Brain pericyte (primary cell): ENCODE measurements around the gene NR6A1.

Experiments
- DNase-seq: peaks from one replicate; pipeline ENCODE4 v3.0.0-alpha.2; 2012; ENCODE audit warnings: low read depth, low spot score

The NR6A1 gene

DNA sequence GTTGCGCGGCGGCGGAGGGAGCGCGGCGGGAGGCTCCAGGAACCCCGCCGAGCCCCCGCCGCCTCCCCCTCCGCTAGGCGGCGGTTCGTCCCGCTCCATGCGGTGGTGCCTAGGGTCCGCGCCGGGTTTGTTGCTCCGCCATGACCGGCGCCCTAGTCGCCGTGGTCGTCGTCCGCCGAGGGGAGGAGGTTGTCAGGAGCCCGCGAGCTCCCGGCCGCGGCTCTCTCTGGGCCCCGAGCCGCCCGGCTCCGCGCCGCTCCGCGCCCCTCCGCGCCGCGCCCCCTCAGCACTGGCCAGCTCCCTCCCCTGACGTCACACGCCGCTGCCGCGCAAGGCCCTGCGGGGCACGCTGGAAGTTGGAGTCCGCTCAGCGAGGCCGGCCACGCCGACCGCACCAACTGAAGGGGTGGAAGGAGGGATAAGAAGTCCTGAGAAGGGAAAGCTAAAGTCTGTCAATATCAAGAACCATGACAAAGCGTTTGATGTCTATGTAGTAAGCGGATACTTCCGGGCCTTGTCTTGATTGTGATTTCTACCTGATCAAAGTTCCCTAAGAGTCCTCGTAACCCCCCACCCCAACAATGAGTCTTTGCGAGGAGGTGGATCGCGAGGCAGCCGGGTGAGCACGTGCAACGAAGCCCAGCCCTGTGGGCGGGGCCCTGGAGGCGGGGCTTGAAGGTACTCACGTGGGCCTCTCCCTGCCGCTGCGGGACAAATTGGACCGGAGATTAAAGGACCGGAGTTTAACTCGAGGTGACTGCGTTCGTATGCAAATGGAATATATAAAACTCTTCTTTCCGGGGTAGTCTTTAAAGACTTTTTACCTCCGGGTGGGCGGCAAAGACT, at the start of gene NR6A1:
TSS of gene NR6A1 (minus strand) at position 291 of the 846 bp plus-strand sequence.
- peak; percentile 90 for DNase-seq

DNA sequence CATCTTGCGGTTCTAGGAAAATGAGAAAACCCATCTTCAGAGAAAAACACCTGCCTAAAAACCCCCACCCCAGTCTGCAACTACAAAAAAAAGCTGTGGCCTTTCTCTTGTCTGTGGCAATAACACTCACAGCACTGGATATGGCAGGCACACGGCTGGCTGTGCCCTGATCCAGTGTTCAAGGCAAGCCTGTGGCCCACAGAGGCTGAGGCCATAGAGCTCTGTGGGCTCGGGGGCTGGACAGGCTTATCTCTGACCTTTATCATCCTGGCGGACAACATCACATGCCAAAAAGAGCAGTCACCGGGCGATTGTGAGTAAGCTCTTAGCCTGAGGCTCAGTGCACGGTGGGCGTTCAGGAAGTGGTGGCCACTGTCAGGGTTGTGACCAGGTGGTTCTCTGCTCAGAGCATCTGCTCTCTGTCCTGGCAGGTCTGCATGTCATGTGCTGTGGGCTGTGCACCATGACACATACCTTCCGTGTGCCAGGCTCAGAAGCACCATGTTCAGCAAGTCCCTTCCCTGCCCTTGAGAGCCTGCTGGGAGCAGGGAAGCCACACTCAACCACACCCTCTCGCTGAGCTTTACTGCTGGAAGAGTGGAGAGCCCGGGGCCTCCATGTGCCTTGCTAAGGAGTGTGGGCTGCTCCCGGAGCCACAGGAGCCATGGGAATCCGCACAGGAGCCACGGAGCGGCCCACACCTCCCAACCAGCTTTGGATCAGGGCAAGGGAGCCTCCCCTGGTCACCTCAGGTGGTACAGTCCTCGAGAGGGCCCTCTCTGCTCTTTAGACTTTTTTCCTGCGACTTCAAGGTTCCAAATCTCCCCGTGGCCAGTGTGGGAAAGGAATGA, 47.5 kb upstream of the NR6A1 start:
- DNase-seq = no peak

- no peak for DNase-seq
Observed at GRCh38 chr9:124815601-124816000, 44.5 kb upstream of the NR6A1 start.

- no peak for DNase-seq
Observed at GRCh38 chr9:124814164-124814535, 43.0 kb upstream of the NR6A1 start.

GRCh38 chr9:124813501-124814163, 42.5 kb upstream of the NR6A1 start:
- DNase-seq = no peak

GRCh38 chr9:124813041-124813440, 41.9 kb upstream of the NR6A1 start:
- no peak for DNase-seq

GRCh38 chr9:124812441-124812876, 41.3 kb upstream of the NR6A1 start:
- peak; percentile 96 for DNase-seq

GRCh38 chr9:124810663-124811355, 39.7 kb upstream of the NR6A1 start:
- peak; percentile 61 for DNase-seq

- no peak for DNase-seq
Observed at GRCh38 chr9:124809741-124810500, 38.8 kb upstream of the NR6A1 start.

DNA sequence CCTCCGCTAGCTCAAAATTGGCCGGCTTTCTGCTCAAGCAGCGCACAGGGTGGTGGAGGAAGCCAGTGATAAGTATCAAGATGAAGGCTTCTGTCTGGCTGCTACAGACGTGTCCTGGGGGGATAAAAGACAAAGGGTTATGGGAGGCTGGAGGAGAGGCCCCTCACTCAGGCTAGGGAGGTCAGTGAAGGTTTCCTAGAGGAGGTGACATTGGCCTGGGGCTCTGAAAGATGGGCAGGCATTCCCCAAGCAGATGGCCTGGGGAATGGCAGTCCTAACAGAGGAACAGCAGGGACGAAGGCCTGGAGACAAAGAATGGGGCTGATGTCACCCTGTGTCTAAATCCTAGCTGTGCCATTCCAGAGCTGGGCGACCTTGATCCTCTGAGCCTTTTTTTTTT, 38.1 kb upstream of the NR6A1 start:
- no peak for DNase-seq

DNA sequence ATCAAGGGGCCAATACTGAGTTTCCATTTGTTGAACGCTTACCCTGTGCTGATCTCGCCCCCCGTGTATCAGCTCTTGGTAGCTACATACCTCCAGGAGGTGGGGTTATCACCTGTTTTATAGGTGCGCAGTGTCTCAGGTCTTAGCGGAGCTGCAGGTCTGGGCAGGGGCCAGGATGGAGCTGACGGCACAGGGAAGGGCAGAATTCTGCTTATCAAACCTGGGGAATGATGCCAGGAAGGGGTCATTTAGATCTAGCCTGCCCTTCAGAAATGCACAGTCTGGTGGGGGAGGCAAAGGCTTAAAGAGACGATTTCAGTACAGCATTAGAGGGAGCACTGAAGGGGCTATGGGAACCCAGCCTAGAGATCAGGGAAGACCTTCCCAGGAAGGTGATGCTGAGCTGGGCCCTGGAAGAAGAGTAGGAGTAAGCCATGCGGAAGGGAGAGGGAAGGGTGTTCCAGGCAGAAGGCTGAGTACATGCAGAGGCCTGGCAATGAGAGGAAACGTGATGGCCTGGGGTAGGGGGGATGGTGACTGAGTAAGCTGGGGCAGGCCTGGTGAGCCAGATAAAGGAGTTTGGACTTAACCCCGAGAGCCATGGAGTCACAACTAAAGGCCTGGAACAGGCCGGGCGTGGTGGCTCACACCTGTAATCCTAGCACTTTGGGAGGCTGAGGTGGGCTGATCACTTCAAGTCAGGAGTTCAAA, 37.3 kb upstream of the NR6A1 start:
- DNase-seq = no peak

- DNase-seq = no peak
Observed at GRCh38 chr9:124805186-124805585, 34.1 kb upstream of the NR6A1 start.

DNA sequence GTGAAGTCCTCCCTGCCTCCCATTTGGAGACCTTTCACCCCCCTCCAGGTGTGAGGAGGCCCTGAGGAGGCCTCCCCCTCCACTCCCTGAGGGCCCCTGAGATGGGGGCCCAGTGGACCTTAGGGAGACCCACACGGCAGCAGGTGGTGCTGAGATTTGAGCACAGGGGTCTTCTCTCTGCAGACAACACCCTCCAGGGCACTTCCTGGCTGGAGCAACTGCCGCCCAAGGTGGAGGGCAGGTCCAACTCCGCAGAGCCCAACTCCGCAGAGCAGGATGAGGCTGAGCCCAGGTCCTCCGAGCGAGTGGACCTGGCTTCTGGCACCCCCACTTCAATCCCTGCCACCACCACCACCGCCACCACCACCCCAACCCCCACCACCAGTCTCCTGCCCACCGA, 32.8 kb upstream of the NR6A1 start:
- no peak for DNase-seq

DNA sequence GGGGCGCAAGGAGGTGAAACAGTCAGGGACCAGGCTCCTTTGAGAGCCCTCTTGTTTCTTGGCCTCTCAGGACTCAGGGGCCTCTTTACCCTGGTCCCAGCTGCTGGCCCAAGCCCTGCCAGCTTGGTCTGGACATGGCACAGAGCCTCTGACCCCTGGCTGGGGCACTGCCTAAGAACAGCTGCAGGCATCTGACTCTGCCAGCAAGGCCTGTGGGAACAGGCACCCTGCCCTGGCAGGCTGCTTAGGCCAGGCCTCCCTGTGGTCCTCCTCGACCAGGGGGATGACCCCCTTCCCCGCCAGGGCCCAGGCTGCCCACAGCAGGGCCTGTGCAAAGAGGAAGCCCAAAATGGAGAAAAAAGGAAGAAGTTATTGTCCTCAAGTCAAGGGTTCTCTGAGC, 31.3 kb upstream of the NR6A1 start:
- DNase-seq = no peak

DNA sequence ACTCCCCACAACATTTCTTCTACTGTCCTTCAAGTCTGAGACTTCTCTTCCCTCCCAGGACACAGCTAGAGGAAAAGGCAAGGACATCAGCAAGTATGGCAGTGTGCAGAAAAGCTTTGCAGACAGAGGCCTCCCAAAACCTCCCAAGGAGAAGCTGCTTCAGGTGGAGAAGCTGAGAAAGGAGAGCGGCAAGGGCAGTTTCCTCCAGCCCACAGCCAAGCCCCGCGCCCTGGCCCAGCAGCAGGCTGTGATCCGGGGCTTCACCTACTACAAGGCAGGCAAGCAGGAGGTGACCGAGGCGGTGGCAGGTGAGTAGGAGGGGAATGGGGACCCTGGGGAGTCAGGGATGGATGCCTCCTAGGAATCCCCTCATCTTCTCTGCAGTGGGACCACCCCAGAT, 30.2 kb upstream of the NR6A1 start:
- DNase-seq = no peak

DNA sequence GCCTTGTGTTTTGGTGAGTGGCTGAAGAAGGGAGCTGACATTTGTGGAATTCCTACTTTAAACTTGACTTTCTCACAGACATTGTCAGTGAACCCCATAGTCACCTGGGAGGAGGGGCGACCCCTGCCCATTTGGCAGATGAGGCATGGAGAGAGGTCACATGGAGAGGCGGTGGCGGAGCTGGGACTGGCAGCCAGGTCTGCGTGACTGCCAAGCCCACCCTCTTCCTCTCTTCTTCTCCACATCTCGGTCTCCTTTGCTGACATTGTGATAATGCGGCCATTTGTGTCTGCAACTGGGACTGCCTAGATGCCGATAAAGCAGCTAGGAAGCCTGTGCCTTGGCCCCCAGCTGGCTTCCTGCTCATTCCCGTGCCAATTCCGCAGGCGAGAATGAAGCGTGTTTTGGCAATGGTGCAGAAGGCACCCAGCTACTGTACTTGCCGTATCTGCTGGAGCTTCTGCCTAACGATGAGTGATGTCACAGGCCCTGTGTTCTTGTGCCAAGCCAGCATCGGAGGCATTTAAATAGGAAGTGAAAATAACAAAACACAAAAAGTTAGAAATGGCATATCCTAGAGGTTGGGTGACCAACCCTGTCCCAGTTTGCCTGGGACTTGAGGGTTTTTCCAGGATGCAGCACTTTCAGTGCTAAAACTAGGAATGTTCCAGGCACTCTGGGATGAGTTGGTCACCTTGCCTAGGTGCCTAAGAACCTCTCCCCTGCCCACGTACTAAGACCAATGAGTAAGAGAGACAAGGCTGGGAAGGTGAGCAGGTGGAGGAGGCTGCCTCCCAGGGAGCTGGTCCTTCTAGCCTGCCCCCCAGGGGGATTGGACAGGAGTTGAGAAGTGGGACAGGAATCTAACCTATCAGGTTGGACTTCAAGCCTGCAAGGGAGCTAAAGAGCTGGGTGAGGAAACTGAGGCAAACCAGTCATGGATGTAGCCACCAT, 29.5 kb upstream of the NR6A1 start:
- no peak for DNase-seq

DNA sequence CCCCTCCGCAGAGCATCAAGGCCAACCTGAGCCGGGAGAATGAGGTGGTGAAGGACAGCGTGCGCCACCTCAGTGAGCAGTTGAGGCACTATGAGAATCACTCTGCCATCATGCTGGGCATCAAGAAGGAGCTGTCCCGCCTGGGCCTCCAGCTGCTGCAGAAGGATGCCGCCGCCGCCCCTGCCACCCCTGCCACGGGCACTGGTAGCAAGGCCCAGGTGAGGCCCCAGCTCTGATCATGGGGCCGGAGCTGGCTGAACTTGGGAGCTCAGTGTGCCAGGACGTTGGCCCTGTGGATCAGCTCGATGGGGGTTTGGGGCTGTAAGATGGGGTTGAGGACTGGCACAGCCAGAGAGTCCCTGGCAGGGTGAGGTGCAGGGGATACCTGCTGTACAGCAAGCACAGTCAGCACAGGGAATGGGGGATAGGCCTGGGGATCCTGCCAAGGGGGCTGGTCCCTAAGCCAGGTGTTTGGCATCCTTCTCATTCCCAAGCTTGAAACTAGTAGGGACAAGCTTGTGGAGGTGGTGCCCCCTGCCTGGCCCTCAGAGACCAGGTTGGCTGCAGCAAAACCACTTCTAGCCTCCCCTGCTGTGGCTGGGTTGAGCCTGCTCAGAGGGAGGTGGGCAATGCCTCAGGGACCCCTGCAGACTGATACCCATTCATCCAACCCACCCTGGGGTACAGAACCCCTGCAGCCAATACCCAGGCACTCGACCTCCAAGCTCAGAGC, 28.3 kb upstream of the NR6A1 start:
- DNase-seq = no peak

GRCh38 chr9:124797343-124798103, 26.4 kb upstream of the NR6A1 start:
- no peak for DNase-seq
